HuH-7.5 (cell line): ENCODE results near the gene PHF24.
"Not testable (repeated sequence)": the region's sequence is repeated elsewhere in the genome, so short reads cannot be mapped to it uniquely, and the experiment has no call there.

Experiments used
- DNase-seq: peaks from one replicate; pipeline ENCODE4 v3.0.0; 2011; ENCODE audit warnings: low spot score

Gene PHF24

GRCh38 chr9:34997379-34997781, 39.3 kb downstream of the PHF24 start:
- no peak for DNase-seq

GRCh38 chr9:34998266-34998665, 40.2 kb downstream of the PHF24 start:
- no peak for DNase-seq

GRCh38 chr9:34999576-34999975, 41.5 kb downstream of the PHF24 start:
- no peak for DNase-seq

- no peak for DNase-seq
Measured at GRCh38 chr9:35000535-35001284, 42.6 kb downstream of the PHF24 start.

- no peak for DNase-seq
Measured at GRCh38 chr9:35001285-35001677, 43.2 kb downstream of the PHF24 start.

- DNase-seq, result no peak
Measured at GRCh38 chr9:35001803-35002502, 43.9 kb downstream of the PHF24 start.

GRCh38 chr9:35002623-35003022, 44.5 kb downstream of the PHF24 start:
- DNase-seq, result no peak

GRCh38 chr9:35004299-35004698, 46.2 kb downstream of the PHF24 start:
- DNase-seq, result not testable (repeated sequence)

GRCh38 chr9:35010351-35010958, 52.4 kb downstream of the PHF24 start:
- no peak for DNase-seq

GRCh38 chr9:35014517-35014916, 56.4 kb downstream of the PHF24 start:
- DNase-seq, result no peak

GRCh38 chr9:35023443-35023842, 65.4 kb downstream of the PHF24 start:
- DNase-seq, result not testable (repeated sequence)

GRCh38 chr9:35026671-35027070, 68.6 kb downstream of the PHF24 start:
- no peak for DNase-seq

GRCh38 chr9:35027374-35027773, 69.3 kb downstream of the PHF24 start:
- no peak for DNase-seq

- DNase-seq, result no peak
Measured at GRCh38 chr9:35027860-35028259, 69.8 kb downstream of the PHF24 start.

- DNase-seq, result no peak
Measured at GRCh38 chr9:35028341-35028740, 70.3 kb downstream of the PHF24 start.

GRCh38 chr9:35029241-35029640, 71.2 kb downstream of the PHF24 start:
- no peak for DNase-seq

GRCh38 chr9:35029852-35030251, 71.8 kb downstream of the PHF24 start:
- no peak for DNase-seq
